Activated CD8-positive, alpha-beta T cell treated with anti-CD3 and anti-CD28 coated beads for 36 hours (primary cell): Measurements from ENCODE around the gene THRB. TPM values are rescaled to one million over a fixed set of nuclear protein-coding genes. Genes with fewer than 3 reads are reported as not detected.

Experiments
- ATAC-seq: fragments of 200-7000 bp; cut with Tn5 transposase; one replicate; pipeline ENCODE4 v1.10.0; 2021; ENCODE audit warnings: mild to moderate bottlenecking, moderate library complexity
- CTCF ChIA-PET: fragments of 350-600 bp; sonication (Branson Sonifier 250); formaldehyde crosslinking; loops from one replicate; lab custom pipeline; 2021; ENCODE audit warnings: antibody characterized with exemption; lab: Charles Lee
- POLR2A ChIA-PET: fragments of 350-600 bp; sonication (Branson Sonifier 250); formaldehyde crosslinking; loops from one replicate; lab custom pipeline; 2021; ENCODE audit warnings: antibody characterized with exemption; lab: Charles Lee
- DNase-seq: peaks from one replicate; pipeline ENCODE4 v3.0.0-alpha.2; 2020
- H3K27ac Mint-ChIP-seq: one replicate; pipeline ENCODE4 v1.8.0; 2021; ENCODE audit warnings: mild to moderate bottlenecking, mixed read lengths
- H3K27me3 Mint-ChIP-seq: one replicate; pipeline ENCODE4 v1.8.0; 2021; ENCODE audit warnings: mixed read lengths
- H3K36me3 Mint-ChIP-seq: one replicate; pipeline ENCODE4 v1.8.0; 2021; ENCODE audit warnings: low read depth, mixed read lengths
- H3K4me1 Mint-ChIP-seq: one replicate; pipeline ENCODE4 v1.8.0; 2021; ENCODE audit warnings: low read depth, mixed read lengths
- H3K4me3 Mint-ChIP-seq: one replicate; pipeline ENCODE4 v1.8.0; 2021; ENCODE audit warnings: mild to moderate bottlenecking, moderate library complexity, mixed read lengths
- H3K9me3 Mint-ChIP-seq: one replicate; pipeline ENCODE4 v1.8.0; 2021; ENCODE audit warnings: mixed read lengths
- CTCF ChIP-seq: fragments of 200-600 bp; IDR thresholded peaks from one replicate; pipeline ENCODE4 v1.8.0; 2022; ENCODE audit warnings: antibody characterized with exemption, mild to moderate bottlenecking
- intact Hi-C: fragments of 100-400 bp; cut with micrococcal nuclease; formaldehyde crosslinking; loops from one replicate; pipeline ENCODE4 v1.10.0; 2022
- total RNA-seq, 2 experiments: library from RNA; stranded (reverse); gene quantifications; one replicate each; pipeline ENCODE4 v1.2.3, GENCODE V29; 2021

Gene THRB
- total RNA-seq, 2 experiments from 2014 or later: not detected

GRCh38 chr3:24533561-24534193, 39.0 kb upstream of the THRB start:
- DNase-seq (no peak), ATAC-seq (no peak)
- no peaks in the 10 kb centered on the region for H3K36me3 Mint-ChIP-seq
- peaks cover 3% of the 10 kb centered on the region for H3K9me3 Mint-ChIP-seq
- H3K27ac Mint-ChIP-seq: no peak overlapping the region
- H3K4me1 Mint-ChIP-seq: no peaks in the 10 kb centered on the region
- H3K4me3 Mint-ChIP-seq: no peak overlapping the region
- TF ChIP-seq CTCF: no peak
- H3K27me3 Mint-ChIP-seq: peaks cover 2% of the 10 kb centered on the region
- intact Hi-C loops: no loop called here
- POLR2A ChIA-PET: no interaction called here
- CTCF ChIA-PET: no interaction called here

DNA sequence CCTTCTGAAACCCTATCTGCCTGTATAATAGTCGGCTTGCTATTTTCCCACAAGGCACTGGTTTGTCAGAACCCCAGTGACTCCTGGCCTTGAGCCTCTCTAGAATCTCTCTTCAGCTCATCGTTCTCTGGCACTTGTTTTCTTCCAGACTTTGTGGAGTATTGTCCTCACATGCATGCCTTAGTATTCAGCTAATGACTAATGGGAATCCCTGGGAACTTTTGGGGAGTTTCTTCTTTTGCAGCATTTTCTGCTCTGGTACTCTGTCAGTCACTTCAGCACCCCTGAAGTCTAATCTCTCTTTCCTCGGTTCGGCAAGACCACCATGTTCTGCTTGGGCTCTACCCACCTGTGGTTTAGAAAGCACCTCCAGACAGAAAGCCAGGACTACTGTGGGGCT, 35.8 kb upstream of the THRB start:
- no peak for TF ChIP-seq CTCF
- POLR2A ChIA-PET: no interaction called here
- intact Hi-C loops: no loop called here

GRCh38 chr3:24529210-24529609, 34.6 kb upstream of the THRB start:
- Mint-ChIP-seq H3K27ac (no peak overlapping the region), H3K36me3 (no peaks in the 10 kb centered on the region)
- POLR2A ChIA-PET: no interaction called here

More for the DNA sequence above, 35.8 kb upstream of the THRB start:
- DNase-seq (no peak), ATAC-seq (no peak)
- no peaks in the 10 kb centered on the region for H3K4me1 Mint-ChIP-seq
- no peaks in the 10 kb centered on the region for H3K36me3 Mint-ChIP-seq
- CTCF ChIA-PET: no interaction called here
- no peak overlapping the region for H3K4me3 Mint-ChIP-seq
- peaks cover 4% of the 10 kb centered on the region for H3K27me3 Mint-ChIP-seq
- no peak overlapping the region for H3K27ac Mint-ChIP-seq
- peaks cover 3% of the 10 kb centered on the region for H3K9me3 Mint-ChIP-seq

GRCh38 chr3:24526640-24527212, 32.1 kb upstream of the THRB start:
- Mint-ChIP-seq H3K9me3 (no peaks in the 10 kb centered on the region), H3K27me3 (peaks cover 25% of the 10 kb centered on the region), H3K4me1 (no peaks in the 10 kb centered on the region), H3K36me3 (no peaks in the 10 kb centered on the region), H3K27ac (no peak overlapping the region), H3K4me3 (no peak overlapping the region)
- intact Hi-C loops: no loop called here
- POLR2A ChIA-PET: no interaction called here
- ATAC-seq: no peak
- no peak for TF ChIP-seq CTCF
- CTCF ChIA-PET: interaction anchor here (0.7 to 1.2 kb wide), 3 partner anchors 10 to 1067 kb away, joined by 3 read pairs; no protein-coding TSS in a partner anchor
- DNase-seq: no peak

More at GRCh38 chr3:24529210-24529609, 34.6 kb upstream of the THRB start:
- no peak for TF ChIP-seq CTCF
- Mint-ChIP-seq H3K27me3 (peaks cover 7% of the 10 kb centered on the region), H3K4me1 (no peaks in the 10 kb centered on the region), H3K4me3 (no peak overlapping the region), H3K9me3 (peaks cover 3% of the 10 kb centered on the region)
- no peak for DNase-seq
- no peak for ATAC-seq
- intact Hi-C loops: no loop called here
- CTCF ChIA-PET: no interaction called here

GRCh38 chr3:24525557-24525956, 30.9 kb upstream of the THRB start:
- no peak overlapping the region for H3K4me3 Mint-ChIP-seq
- H3K4me1 Mint-ChIP-seq: no peaks in the 10 kb centered on the region
- TF ChIP-seq CTCF: no peak
- no peak for ATAC-seq
- POLR2A ChIA-PET: no interaction called here
- no peak overlapping the region for H3K27ac Mint-ChIP-seq
- CTCF ChIA-PET: interaction anchor here (0.9 kb wide), 1 partner anchor 182 kb away, joined by 3 read pairs; no protein-coding TSS in a partner anchor
- H3K36me3 Mint-ChIP-seq: no peaks in the 10 kb centered on the region
- H3K27me3 Mint-ChIP-seq: peaks cover 29% of the 10 kb centered on the region
- no peak for DNase-seq
- intact Hi-C loops: no loop called here
- no peaks in the 10 kb centered on the region for H3K9me3 Mint-ChIP-seq
